Activated naive CD8-positive, alpha-beta T cell treated with anti-CD3 and anti-CD28 coated beads, Interleukin-2, amount 50 U/mL, for 24 hours (primary cell): ENCODE results near the gene PRG3.
"Not testable (repeated sequence)": the region's sequence is repeated elsewhere in the genome, so short reads cannot be mapped to it uniquely, and the experiment has no call there.

Source experiments
- ATAC-seq: fragments of 150-1000 bp; cut with Tn5 transposase; one replicate; pipeline ENCODE4 v1.10.0; 2021
- DNase-seq: peaks from one replicate; pipeline ENCODE4 v3.0.0; 2021
- H3K27ac Mint-ChIP-seq: one replicate; pipeline ENCODE4 v1.8.0; 2021; ENCODE audit warnings: mild to moderate bottlenecking, mixed read lengths
- H3K27me3 Mint-ChIP-seq: one replicate; pipeline ENCODE4 v1.8.0; 2021; ENCODE audit warnings: mixed read lengths
- H3K36me3 Mint-ChIP-seq: one replicate; pipeline ENCODE4 v1.8.0; 2021; ENCODE audit warnings: low read depth, mixed read lengths
- H3K4me1 Mint-ChIP-seq: one replicate; pipeline ENCODE4 v1.8.0; 2021; ENCODE audit warnings: mixed read lengths
- H3K4me3 Mint-ChIP-seq: one replicate; pipeline ENCODE4 v1.8.0; 2021; ENCODE audit warnings: mild to moderate bottlenecking, moderate library complexity, mixed read lengths
- H3K9me3 Mint-ChIP-seq: one replicate; pipeline ENCODE4 v1.8.0; 2021; ENCODE audit warnings: mixed read lengths

Gene PRG3

DNA sequence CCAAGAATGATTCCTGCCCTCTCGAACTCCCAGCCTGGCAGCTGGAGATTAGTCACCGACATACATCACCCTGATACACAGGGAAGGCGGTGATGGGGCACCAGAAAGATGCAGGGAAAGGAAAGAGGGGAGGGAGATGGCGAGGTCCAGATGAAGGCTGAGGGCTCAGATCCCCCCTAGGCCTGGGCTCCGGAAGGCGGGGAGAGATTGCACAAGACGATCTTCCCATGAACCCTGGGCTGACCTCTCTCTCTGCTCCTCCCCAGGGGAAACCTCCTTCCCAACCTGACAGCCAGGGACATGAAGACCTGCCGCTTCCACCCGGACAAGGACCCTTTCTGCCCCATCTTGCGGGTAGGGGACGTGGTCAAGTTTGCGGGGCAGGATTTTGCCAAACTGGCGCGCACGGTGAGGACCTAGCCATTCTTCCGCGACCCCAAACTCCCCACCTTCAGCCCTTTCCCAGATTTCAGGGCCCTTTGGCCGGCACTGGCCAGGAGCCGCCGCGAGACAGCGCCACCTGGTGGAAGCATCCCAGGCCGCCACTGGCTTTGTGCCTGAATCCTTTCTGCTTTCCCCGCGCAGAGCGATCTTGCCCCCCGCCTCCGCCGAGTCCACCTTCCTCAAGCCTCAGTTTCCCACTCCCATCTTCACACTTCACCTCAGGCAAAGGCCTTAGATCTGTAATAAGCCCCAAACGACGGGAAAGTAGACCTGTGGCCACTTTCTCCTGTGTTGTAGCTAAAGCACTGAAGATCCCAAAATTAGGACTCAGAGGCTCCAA, 31.3 kb downstream of the PRG3 start:
- Mint-ChIP-seq H3K4me3 (no peak overlapping the region), H3K4me1 (peaks cover 3% of the 10 kb centered on the region), H3K27ac (no peak overlapping the region), H3K36me3 (peaks cover 2% of the 10 kb centered on the region), H3K27me3 (peaks cover 8% of the 10 kb centered on the region), H3K9me3 (peaks cover 7% of the 10 kb centered on the region)
- ATAC-seq (peak; percentile 50), DNase-seq (peak; percentile 79)

- Mint-ChIP-seq H3K27me3 (peaks cover 5% of the 10 kb centered on the region), H3K4me3 (no peak overlapping the region), H3K4me1 (peaks cover 3% of the 10 kb centered on the region), H3K9me3 (peaks cover 7% of the 10 kb centered on the region), H3K27ac (no peak overlapping the region), H3K36me3 (peaks cover 2% of the 10 kb centered on the region)
- DNase-seq (no peak), ATAC-seq (no peak)
Measured at GRCh38 chr11:57348636-57349313, 32.2 kb downstream of the PRG3 start.

DNA sequence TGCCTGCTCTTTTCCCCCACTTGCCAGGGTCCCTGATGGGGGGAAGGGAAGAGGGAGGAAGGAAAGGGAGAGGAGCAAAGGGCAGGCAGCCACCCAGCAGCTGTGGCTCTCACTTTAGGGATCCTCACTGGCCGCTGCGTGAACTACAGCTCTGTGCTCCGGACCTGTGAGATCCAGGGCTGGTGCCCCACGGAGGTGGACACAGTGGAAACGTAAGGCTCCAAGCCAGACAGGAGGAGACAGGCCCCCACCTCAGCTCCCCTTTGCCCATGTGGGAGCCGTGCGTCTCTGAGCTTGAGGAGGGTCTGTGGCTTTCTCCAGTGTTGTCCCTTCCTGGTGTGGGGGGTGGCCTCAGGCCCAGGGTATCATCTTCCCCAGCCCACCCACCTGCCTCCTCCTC, 32.9 kb downstream of the PRG3 start:
- no peak overlapping the region for H3K27ac Mint-ChIP-seq
- DNase-seq (no peak), ATAC-seq (no peak)
- peaks cover 5% of the 10 kb centered on the region for H3K27me3 Mint-ChIP-seq
- H3K4me3 Mint-ChIP-seq, result no peak overlapping the region
- peaks cover 3% of the 10 kb centered on the region for H3K4me1 Mint-ChIP-seq
- H3K36me3 Mint-ChIP-seq, result peaks cover 2% of the 10 kb centered on the region
- H3K9me3 Mint-ChIP-seq, result peaks cover 7% of the 10 kb centered on the region

DNA sequence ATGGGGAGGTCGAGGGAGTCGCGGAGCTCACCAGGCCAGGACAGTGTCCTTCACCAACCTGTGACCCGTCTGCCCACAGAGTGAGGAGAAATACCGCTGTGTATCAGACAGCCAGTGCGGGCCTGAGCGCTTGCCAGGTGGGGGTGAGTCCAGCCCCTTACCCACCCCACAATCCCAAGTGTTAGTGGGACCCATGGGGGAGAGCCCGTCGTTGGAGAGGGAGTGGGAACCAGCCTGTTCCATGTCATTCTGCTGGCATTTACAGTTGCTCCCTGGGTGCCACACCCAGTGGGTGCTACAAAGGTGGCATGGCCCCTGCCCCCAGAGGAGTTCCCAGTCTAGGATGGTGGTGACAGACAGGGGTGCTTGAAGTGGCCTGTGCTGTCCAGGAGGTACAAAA, 33.6 kb downstream of the PRG3 start:
- DNase-seq (no peak), ATAC-seq (no peak)
- Mint-ChIP-seq H3K36me3 (peaks cover 2% of the 10 kb centered on the region), H3K4me1 (peaks cover 3% of the 10 kb centered on the region), H3K4me3 (no peak overlapping the region), H3K27ac (no peak overlapping the region), H3K9me3 (peaks cover 7% of the 10 kb centered on the region), H3K27me3 (peaks cover 7% of the 10 kb centered on the region)

GRCh38 chr11:57345555-57346211, 35.3 kb downstream of the PRG3 start:
- peaks cover 5% of the 10 kb centered on the region for H3K4me1 Mint-ChIP-seq
- no peaks in the 10 kb centered on the region for H3K36me3 Mint-ChIP-seq
- no peaks in the 10 kb centered on the region for H3K9me3 Mint-ChIP-seq
- peak; percentile 55 for ATAC-seq
- H3K4me3 Mint-ChIP-seq, result no peak overlapping the region
- peaks cover 1% of the 10 kb centered on the region for H3K27me3 Mint-ChIP-seq
- peak; percentile 76 for DNase-seq
- H3K27ac Mint-ChIP-seq, result no peak overlapping the region

DNA sequence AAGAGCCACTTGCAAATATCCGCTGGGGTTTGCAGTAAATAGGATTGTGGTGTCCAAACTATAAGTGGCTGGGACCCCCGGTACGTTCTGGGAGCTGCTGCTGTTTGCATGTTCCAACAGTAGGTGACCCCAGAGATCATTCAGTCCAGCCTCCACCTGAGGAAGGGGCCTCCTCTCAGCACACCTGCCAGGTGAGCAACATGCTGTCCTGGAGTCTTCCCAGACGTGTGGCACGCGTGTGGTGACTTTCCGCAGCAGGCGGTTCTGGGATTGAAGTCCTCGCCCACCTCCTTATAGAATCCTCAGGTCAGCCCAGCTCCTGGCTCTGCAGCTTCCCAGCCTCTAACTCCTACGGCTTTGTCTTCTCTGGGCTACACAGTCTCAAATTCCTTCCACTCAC, 36.1 kb downstream of the PRG3 start:
- Mint-ChIP-seq H3K4me3 (no peak overlapping the region), H3K4me1 (peaks cover 3% of the 10 kb centered on the region), H3K27me3 (peaks cover 1% of the 10 kb centered on the region), H3K36me3 (no peaks in the 10 kb centered on the region), H3K9me3 (no peaks in the 10 kb centered on the region), H3K27ac (no peak overlapping the region)
- ATAC-seq, result no peak
- no peak for DNase-seq

GRCh38 chr11:57343825-57344224, 37.1 kb downstream of the PRG3 start:
- no peak overlapping the region for H3K4me3 Mint-ChIP-seq
- H3K36me3 Mint-ChIP-seq, result no peaks in the 10 kb centered on the region
- peaks cover 1% of the 10 kb centered on the region for H3K27me3 Mint-ChIP-seq
- H3K27ac Mint-ChIP-seq, result no peak overlapping the region
- H3K4me1 Mint-ChIP-seq, result peaks cover 2% of the 10 kb centered on the region
- ATAC-seq (no peak), DNase-seq (no peak)
- H3K9me3 Mint-ChIP-seq, result no peaks in the 10 kb centered on the region

GRCh38 chr11:57342702-57343101, 38.2 kb downstream of the PRG3 start:
- Mint-ChIP-seq H3K36me3 (no peaks in the 10 kb centered on the region), H3K4me3 (no peak overlapping the region), H3K27ac (no peak overlapping the region), H3K27me3 (peaks cover 1% of the 10 kb centered on the region), H3K9me3 (no peaks in the 10 kb centered on the region), H3K4me1 (peaks cover 2% of the 10 kb centered on the region)
- no peak for ATAC-seq
- no peak for DNase-seq

- ATAC-seq, result no peak
- peaks cover 1% of the 10 kb centered on the region for H3K27me3 Mint-ChIP-seq
Measured at GRCh38 chr11:57341250-57341808, 39.6 kb downstream of the PRG3 start.

DNA sequence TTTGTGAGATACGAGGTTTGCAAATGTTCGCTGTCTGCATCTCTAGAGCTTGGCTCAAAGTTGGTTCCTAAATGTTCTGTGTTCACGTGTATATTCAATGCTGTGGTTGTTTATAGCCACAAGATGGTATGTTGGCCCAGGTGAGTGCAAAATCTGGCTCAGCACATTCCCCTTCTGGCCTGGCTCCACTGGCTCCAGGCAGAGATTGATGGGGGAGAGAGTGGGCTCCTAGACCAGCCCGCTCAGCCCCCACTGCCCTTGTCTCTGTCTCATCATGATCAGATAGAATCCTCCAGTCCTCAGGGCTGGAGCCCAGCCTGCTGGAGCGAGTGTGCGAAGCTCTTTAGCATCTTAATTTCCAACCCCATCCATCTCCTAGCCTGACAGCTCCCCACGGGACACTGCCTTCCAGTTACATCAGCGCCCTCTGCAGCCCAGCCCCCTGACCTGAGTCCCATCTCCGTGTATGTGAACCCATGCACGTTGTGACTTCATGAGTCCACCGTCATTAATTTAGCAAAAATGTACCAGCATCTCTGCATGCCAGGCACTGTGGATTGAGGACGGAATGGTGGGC, 40.8 kb downstream of the PRG3 start:
- Mint-ChIP-seq H3K27me3 (peaks cover 1% of the 10 kb centered on the region), H3K4me1 (peaks cover 14% of the 10 kb centered on the region), H3K27ac (no peak overlapping the region), H3K36me3 (no peaks in the 10 kb centered on the region), H3K9me3 (no peaks in the 10 kb centered on the region), H3K4me3 (no peak overlapping the region)
- no peak for DNase-seq
- no peak for ATAC-seq

More at GRCh38 chr11:57341250-57341808, 39.6 kb downstream of the PRG3 start:
- Mint-ChIP-seq H3K27ac (no peak overlapping the region), H3K4me1 (peaks cover 8% of the 10 kb centered on the region), H3K9me3 (no peaks in the 10 kb centered on the region), H3K4me3 (no peak overlapping the region), H3K36me3 (no peaks in the 10 kb centered on the region)
- no peak for DNase-seq

- no peak overlapping the region for H3K27ac Mint-ChIP-seq
- DNase-seq (no peak), ATAC-seq (no peak)
- H3K9me3 Mint-ChIP-seq, result no peaks in the 10 kb centered on the region
- H3K4me3 Mint-ChIP-seq, result no peak overlapping the region
- H3K36me3 Mint-ChIP-seq, result peaks cover 6% of the 10 kb centered on the region
- H3K4me1 Mint-ChIP-seq, result peaks cover 19% of the 10 kb centered on the region
- peaks cover 1% of the 10 kb centered on the region for H3K27me3 Mint-ChIP-seq
Measured at GRCh38 chr11:57339328-57339727, 41.6 kb downstream of the PRG3 start.

- Mint-ChIP-seq H3K27me3 (peaks cover 1% of the 10 kb centered on the region), H3K4me1 (peaks cover 31% of the 10 kb centered on the region), H3K4me3 (no peak within 1 kb of the TSS), H3K27ac (peak within 1 kb of the TSS; percentile 24), H3K36me3 (peaks cover 17% of the 10 kb centered on the region), H3K9me3 (no peaks in the 10 kb centered on the region)
- DNase-seq (no peak), ATAC-seq (no peak)
Measured at GRCh38 chr11:57338142-57338541, 42.8 kb downstream of the PRG3 start, which contains the start of gene P2RX3. TSS of gene P2RX3 (plus strand) at chr11:57338352. CDS start at chr11:57338551, 199 bp downstream.

DNA sequence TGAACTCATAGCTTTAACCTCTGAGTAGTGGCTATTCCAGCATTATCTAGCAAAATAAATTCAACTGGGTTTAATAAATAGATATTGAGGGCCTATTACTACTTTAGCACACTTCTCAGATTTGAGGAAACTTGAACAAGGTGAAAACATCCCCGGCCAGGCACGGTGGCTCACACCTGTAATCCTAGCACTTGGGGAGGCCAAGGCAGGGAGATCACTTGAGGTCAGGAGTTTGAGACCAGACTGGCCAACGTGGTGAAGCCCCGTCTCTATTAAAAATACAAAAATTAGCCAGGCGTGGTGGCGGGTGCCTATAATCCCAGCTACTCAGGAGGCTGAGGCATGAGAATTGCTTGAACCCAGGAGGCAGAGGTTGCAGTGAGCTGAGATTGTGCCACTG, 44.1 kb downstream of the PRG3 start:
- peaks cover 28% of the 10 kb centered on the region for H3K36me3 Mint-ChIP-seq
- peak overlapping the region; percentile 92 for H3K4me3 Mint-ChIP-seq
- not testable (repeated sequence) for H3K9me3 Mint-ChIP-seq, H3K27me3 Mint-ChIP-seq, ATAC-seq, DNase-seq
- peak overlapping the region; percentile 98 for H3K27ac Mint-ChIP-seq
- H3K4me1 Mint-ChIP-seq, result peaks cover 41% of the 10 kb centered on the region

DNA sequence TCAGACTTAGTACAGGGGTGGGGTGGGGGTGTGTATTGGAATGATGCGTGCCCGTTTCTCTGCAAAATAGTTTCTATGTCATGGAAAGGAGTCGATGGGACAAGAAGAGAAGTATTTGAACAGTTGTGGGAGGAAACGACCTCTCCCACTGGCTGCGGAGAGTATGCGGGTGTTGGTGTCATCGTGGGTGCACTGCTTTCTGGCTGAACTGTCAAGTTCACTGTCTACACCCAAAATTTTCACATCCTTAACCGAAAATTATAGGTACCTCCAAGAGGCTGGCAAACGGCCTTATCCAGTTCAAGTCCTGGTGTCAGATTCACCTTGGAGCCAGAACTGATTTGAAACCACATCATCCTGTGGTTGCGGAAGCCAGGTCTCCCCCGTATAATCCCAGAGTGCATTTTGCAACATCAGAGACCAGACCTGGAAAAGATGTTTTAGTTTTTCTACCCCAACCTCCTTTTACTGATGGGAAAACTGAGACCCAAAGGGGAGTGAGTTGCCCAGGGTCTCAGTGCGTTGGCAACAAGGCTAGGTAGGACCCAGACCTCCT, 44.8 kb downstream of the PRG3 start:
- H3K9me3 Mint-ChIP-seq, result no peaks in the 10 kb centered on the region
- ATAC-seq, result peak; percentile 2

More for the DNA sequence above, 44.8 kb downstream of the PRG3 start:
- peaks cover 34% of the 10 kb centered on the region for H3K36me3 Mint-ChIP-seq
- peak overlapping the region; percentile 92 for H3K4me3 Mint-ChIP-seq
- H3K4me1 Mint-ChIP-seq, result peaks cover 46% of the 10 kb centered on the region
- peak; percentile 19 for DNase-seq
- H3K27ac Mint-ChIP-seq, result peak overlapping the region; percentile 98
- no peaks in the 10 kb centered on the region for H3K27me3 Mint-ChIP-seq
